HL-60 (cell line): Measurements from ENCODE around the gene CD82.

Experiments used
- DNase-seq, 2 experiments: peaks; one replicate each; pipeline ENCODE4 v3.0.0-alpha.2; 2010 to 2020; ENCODE audit warnings: low read depth in 1 of 2, low spot score in 1 of 2
- H3K27ac ChIP-seq: fragments of 250-450 bp; sonication (Bioruptor Pico); replicated peaks from 2 replicates; pipeline ENCODE4 v1.5.1; 2020; ENCODE audit warnings: mild to moderate bottlenecking, moderate library complexity
- H3K27me3 ChIP-seq: fragments of 250-450 bp; sonication (Bioruptor Pico); 2 replicates; pipeline ENCODE4 v1.5.1; 2021; ENCODE audit warnings: mild to moderate bottlenecking, moderate library complexity; ENCODE audit not compliant: insufficient read depth, poor library complexity, severe bottlenecking
- H3K4me3 ChIP-seq: replicated peaks from 2 replicates; pipeline ENCODE4 v1.5.1; 2011; ENCODE audit warnings: mild to moderate bottlenecking, control low read depth, low read length; ENCODE audit not compliant: insufficient read depth
- GABPA ChIP-seq: IDR thresholded peaks from 2 replicates; pipeline ENCODE4 v1.6.1; 2012; ENCODE audit warnings: low read depth
- POLR2AphosphoS5 ChIP-seq: IDR thresholded peaks from 2 replicates; pipeline ENCODE4 v1.6.1; 2012; ENCODE audit warnings: low read depth
- REST ChIP-seq: IDR thresholded peaks from 2 replicates; pipeline ENCODE4 v1.6.1; 2012; ENCODE audit warnings: low read depth; ENCODE audit not compliant: insufficient replicate concordance
- SPI1 ChIP-seq: IDR thresholded peaks from 2 replicates; pipeline ENCODE4 v1.6.1; 2012; ENCODE audit warnings: low read depth, mild to moderate bottlenecking, borderline replicate concordance
- TF ChIP-seq, protein P1 (sequence below): IDR thresholded peaks from one replicate; pipeline ENCODE4 v1.5.1; 2011; ENCODE audit warnings: low read length, control low read depth, inconsistent platforms; ENCODE audit not compliant: insufficient read depth

The CD82 gene

GRCh38 chr11:44627165-44627789, 61.8 kb downstream of the CD82 start:
- Histone ChIP-seq H3K4me3 (no peak overlapping the region), H3K27me3 (no peaks in the 10 kb centered on the region), H3K27ac (no peak overlapping the region)
- no peak for DNase-seq
- TF ChIP-seq SPI1, result no peak
- TF ChIP-seq, protein P1, sequence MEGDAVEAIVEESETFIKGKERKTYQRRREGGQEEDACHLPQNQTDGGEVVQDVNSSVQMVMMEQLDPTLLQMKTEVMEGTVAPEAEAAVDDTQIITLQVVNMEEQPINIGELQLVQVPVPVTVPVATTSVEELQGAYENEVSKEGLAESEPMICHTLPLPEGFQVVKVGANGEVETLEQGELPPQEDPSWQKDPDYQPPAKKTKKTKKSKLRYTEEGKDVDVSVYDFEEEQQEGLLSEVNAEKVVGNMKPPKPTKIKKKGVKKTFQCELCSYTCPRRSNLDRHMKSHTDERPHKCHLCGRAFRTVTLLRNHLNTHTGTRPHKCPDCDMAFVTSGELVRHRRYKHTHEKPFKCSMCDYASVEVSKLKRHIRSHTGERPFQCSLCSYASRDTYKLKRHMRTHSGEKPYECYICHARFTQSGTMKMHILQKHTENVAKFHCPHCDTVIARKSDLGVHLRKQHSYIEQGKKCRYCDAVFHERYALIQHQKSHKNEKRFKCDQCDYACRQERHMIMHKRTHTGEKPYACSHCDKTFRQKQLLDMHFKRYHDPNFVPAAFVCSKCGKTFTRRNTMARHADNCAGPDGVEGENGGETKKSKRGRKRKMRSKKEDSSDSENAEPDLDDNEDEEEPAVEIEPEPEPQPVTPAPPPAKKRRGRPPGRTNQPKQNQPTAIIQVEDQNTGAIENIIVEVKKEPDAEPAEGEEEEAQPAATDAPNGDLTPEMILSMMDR, result no peak
- no peak for TF ChIP-seq POLR2AphosphoS5
- TF ChIP-seq REST, result no peak

- Histone ChIP-seq H3K4me3 (no peak overlapping the region), H3K27ac (no peak overlapping the region), H3K27me3 (no peaks in the 10 kb centered on the region)
- no peak for DNase-seq
- TF ChIP-seq SPI1, result no peak
- TF ChIP-seq GABPA, result no peak
- no peak for TF ChIP-seq REST
- TF ChIP-seq POLR2AphosphoS5, result no peak
- TF ChIP-seq, protein P1, result no peak
Measured at GRCh38 chr11:44627911-44628729, 62.7 kb downstream of the CD82 start.

- Histone ChIP-seq H3K27ac (no peak overlapping the region), H3K4me3 (no peak overlapping the region), H3K27me3 (no peaks in the 10 kb centered on the region)
- TF ChIP-seq, protein P1, result no peak
- no peak for TF ChIP-seq GABPA
- TF ChIP-seq POLR2AphosphoS5, result no peak
- no peak for TF ChIP-seq REST
- DNase-seq, result no peak
Measured at GRCh38 chr11:44628730-44629700, 63.6 kb downstream of the CD82 start.
